Anterior cingulate cortex (tissue), 58 donors: ENCODE results near the gene TNNT2.

Source experiments
- DNase-seq, 58 donors: peaks; one replicate each; lab custom pipeline; 2025; lab: John Stamatoyannopoulos, UW

TNNT2 gene

DNA sequence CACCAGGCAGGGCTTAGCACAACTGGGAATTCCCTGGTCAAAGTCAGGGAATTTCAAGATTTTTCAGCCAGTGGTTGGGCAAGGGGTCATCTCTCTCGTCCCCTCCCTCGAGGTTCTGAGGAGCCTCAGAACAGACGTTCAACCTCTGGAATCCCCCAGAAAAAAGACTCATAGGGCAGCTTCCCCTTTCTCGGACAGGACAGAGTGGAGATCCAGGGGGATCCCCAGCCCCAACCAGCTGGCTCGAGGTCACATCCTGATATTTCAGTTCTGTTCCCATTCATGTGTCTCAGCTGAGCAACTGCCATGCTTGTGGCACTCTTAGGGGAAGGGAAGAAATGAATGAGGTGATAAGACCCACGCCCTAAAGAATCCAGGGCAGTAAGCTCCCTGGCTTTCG lies 26.6 kb upstream of the TNNT2 start:
- DNase-seq, result no peak

DNA sequence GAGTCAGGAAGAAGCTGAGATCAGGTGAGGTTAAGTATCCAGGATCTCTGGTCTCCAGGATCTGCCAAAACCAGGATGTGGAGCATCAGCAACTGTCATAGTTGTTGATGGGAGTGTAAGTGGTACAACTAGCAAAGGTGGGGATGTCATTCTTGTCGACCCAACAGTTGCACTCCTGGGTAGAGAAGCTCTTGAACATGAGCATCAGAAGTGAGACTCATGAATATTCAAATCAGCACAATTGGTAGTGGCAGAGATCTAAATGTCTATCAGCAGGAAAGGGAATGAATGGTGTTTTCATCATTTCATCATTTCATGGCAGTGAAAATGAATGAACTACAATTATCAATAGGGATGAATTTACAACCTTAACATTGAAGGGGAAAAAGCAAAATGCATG lies 25.9 kb upstream of the TNNT2 start:
- no peak for DNase-seq

DNA sequence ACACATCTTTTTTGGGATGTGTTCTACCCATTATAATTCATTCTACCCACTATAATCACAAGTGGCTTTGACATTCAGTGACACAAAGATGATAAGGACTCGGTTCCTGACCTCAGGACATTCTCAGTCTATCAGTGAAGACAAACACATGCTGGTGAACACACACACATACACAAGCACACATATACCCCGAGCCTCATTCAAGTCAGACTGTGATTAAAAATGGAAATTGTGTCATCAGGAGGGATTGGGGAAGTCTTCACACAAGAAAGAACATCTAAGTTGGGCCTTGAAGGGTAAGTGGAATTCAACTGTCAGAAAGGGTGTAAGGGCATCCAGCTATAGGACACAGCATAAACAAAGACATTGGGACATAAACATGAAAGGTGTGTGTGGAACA lies 24.2 kb upstream of the TNNT2 start:
- no peak for DNase-seq

DNA sequence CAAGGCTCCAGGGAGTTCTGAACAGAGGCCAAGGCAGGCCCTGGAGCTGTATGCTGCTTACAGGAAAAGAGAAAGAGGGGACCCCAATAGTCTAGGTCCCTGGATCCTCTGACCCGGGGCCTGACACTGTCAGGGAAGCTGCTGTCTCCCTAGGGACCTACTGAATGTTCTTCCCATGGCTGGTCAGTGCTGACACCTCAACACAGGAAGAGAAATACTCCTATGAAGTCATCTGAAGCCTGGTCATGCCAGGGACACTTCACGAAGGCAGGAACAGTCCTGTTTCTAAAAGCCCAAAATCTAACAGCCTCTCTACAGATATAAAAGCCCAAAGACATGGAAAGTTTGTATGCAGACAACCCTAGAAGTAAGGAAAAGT lies 23.4 kb upstream of the TNNT2 start:
- DNase-seq, result no peak

DNA sequence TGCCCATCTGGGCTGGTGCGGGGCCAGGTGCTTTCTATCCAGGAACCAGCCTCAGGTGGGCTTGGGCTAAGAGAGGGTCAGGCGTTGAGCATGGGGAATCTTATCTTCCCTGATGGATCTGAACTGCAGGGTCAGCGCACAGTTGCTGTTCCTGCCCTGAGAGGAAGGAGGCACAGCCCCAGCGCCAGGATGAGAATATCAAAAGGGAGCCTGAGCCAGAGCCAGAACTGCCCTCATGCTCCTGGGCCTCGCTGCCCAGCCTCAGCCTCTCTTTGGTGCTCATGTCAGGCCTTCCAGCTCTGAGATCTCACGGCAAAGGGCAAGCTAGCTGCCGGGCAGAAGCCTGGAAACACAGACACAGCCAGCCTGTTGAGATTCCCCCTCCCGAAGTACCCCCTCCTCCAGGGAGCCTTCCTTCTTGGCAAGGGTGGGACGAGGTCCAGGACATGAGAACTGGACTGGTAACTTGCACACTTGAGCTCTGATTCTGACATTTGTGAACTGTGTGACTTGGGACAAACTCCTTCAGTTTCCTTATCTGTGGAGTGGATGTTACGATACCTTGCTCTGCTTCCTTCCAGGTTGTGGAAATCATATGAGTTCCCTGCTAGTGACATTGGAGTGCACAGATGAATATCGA lies 22.9 kb upstream of the TNNT2 start:
- no peak for DNase-seq

DNA sequence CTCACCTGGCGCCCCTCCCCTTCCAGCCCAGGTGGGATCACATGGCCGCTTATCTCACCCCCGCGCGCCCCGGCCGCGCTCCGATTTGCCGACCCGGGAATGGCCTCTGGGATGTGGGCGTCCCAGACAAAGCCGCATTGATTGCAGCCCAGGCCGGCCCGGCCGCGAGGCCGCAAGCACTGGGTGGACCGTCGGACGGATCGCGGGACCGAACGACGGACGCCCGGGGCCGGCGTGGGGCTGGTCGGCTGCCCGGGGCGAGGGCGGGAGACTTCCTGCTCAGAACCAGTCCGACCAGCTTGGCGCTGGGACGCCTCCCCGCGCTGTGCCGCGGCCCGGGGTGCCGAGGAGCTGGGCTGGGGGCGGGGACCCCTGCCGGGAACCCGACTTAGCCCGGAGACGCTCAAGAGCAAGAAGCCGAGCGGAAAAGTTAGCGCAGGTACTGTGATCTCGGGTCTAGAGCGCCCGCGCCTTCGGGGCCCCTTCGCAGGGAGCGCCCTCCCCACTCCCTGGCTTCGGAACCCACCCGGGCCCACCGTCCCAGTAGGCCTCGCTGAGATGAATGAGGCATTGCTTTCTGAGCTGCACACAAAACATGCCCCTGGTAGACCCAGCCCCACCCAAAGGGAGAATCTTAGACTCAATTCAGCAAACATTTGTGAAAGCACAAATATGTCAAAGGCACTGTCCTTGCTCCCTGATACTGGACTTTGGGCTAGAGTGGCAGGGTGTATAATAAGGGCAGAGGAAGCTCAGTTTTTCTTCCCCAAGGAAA lies 22.1 kb upstream of the TNNT2 start:
- DNase-seq, result peak in 1 of 58 donors; percentile 22

DNA sequence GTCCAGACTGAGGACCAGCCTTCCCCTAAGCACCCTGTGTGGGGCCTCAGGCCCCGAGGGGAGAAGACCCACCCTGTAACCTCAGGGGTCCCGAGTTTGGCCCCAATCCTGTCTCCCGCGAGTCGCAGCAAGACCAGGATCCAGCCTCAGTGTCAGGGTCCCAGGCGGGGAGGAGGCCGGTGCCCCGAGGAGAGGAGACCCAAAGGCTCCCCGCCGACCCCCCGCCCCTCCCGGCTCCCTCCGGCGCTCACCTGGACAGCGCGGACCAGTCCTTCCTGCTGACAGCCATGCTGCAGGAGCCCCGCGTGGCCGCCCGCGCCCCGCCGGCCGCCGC lies 21.5 kb upstream of the TNNT2 start, which contains the start of gene LAD1:
LAD1 (minus strand) TSS at position 307 of the 334 bp plus-strand sequence; CDS start at position 289, 18 bp downstream.
- DNase-seq, result no peak

DNA sequence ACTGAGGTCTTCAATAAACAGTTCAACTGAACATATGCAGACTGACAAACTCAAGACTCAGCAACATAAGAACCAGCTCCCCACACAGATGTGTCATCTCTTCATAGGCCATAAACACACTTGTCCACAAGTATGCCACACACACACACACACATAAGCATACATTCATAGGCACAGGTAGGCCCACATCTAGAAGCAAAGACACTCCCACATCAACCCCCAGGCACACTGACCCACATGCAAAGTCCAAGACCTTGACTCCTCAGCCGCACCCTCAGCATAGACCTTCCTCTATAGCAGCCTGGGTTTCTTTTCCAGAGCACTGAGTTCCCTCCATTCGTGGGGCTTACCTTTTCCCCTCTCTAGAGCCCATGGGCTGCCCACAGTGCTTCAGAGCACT lies 20.2 kb upstream of the TNNT2 start:
- DNase-seq, result no peak

DNA sequence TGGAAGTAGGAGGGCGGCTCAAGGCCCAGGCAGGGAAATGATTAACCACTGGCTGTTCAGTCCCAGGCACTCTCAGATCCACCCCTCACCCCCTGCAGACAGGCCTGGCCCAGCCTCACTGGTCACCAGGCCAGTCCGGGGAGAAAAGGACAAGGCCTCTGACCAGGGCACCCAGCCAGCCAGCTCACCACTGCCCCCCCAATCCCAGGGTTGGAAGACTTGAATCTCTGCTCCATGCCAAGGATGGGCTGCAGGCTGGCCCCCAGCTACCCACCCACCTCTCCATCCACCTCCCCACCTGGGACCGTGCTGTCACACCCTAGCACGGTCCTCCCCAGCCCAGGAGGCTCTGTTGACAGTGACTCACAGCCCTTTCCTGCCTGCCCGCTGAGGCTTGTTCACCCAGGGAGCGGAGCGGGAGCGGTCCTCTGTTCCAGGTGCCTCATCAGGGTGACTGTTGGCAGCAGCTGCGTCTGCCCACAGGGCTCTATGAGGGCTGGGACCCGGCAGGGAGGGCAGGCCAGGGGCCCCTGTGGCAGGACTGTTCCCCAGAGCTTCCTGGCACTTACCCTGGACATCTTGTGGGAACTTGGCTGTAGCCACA lies 19.5 kb upstream of the TNNT2 start:
- no peak for DNase-seq

DNA sequence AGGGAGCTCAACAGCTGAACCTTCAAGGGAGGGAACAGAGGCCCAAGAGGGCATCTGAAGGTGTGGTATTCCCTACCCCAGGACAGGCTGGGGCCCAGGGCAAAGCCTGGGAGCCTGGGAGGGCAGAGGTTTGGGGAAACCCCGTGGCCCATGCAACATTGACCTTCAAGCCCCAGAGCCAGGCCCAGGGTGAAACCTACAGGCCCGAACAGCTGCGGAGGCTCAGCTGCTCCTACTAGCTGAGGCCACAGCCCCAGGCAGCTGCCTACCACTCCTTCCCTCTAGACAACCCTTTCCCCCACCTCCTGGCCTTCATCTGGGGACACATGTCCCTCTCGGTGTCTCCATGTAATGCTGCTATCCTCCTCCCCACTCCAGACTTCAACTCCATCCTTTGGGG lies 18.5 kb upstream of the TNNT2 start:
- no peak for DNase-seq

DNA sequence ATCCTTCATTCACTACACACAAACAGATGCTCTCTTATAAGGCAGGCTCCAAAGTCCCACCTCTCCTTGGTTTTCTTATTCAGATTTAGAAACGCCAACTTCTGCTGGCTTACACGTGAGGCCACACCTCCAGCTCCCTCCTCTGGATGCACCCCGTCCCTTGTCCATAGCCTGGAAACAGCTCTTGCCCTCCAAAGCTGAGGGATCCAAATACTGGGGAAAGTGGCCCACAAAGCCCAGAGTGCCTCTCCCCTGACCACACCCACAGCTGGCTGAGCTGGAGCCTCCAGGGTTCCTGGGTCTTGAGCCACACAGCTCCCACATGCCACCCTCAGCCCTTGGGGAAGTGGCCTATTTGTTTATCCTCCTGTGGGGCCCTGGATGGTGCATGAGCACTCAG lies 17.1 kb upstream of the TNNT2 start:
- no peak for DNase-seq

DNA sequence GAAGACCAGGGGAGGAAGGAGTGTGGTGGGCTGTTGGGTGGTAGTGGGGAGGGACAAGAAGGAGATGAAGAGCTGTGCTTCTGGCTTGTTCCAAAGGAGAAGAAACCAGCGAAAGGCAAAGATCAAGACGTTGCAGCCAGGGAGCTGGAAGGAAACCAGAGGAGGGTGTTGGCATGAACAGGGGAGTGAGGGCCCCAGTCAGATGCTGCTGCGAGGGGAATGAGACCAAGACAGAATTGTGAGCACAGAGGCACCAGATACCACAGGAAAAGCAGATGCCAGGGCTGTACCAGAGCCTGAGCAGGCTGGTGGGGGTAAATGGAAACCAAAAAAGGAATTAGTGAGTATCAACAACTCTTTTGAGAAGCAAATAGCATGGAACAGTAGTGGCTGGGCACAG lies 15.6 kb upstream of the TNNT2 start:
- DNase-seq, result no peak

DNA sequence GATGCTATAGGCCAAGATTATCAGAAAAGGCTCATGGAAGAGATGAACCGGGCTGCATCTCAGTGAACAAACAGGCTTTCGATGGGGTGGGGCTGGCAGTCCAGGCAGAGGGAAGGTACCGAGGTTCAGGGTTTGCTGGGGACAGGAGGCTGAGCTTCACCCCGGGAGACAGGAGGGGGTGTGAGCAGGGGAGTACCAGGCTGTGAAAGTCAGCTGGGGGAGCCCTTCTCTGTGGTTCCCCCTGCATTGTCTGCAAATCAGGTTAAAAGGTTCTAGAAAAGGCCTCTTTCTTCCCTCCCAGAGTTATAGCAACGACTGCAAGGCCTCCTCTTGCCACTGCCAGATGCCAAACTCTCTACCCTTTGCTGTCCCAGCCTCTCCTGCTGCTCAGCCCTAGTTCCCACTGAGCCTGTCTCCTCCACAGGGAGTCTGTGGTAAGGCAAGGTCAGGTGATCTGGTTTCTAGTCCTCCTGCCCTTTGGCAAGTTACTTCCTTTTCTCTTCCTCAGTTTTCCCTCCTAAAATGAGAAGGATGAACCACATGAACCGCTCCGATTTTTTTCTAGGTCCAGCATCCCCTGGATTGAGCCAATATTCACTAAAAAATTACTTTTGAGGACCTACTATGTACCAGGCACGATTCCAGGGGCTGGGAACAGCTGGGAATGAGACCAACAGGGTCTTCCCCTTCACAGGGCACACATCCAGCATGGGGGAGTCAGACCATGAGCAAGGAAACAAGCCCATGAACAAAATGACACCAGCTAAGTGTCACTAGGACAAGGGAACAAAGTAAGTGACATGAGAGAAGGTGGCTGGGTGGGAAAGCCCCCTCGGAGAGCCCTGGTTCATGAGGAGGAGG lies 14.4 kb upstream of the TNNT2 start:
- no peak for DNase-seq

DNA sequence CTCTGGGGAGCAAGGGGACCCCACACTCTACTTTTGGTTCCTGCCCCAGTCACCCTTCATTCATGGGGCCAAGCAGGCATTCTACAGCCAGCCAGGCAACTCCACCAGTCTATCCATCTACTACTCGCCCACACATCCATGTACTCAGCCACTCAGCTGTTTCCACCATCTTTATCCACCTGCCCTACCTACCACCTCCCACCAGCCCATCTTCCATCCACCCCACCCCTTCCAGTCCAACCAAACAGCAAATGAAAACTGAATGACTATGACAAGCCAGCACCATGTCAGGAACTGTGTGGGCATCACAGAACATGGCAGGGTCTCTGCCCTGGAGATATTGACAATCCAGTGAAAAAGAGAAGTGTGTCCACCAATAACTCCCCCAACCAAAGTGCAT lies 13.7 kb upstream of the TNNT2 start:
- DNase-seq, result no peak

DNA sequence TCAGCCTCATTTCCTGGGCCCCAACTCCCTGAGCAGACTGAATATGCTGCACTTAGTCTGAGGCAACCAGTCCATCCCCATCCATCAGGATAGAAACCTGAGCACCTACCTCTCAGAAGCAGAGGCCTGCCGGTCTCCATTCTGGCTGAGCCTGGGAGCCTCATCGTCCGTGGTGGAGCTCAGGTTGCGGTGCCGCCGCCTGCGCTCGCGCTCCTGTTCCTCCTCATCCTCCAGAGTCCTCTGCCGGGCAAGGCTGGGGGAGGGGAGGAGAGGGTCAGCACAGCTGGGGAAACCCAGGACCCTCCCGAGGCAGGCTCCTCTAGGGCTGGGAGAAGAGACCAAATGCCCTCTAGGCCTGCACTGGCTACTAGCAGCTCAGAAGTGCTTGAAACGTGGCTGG lies 11.6 kb upstream of the TNNT2 start:
- no peak for DNase-seq

DNA sequence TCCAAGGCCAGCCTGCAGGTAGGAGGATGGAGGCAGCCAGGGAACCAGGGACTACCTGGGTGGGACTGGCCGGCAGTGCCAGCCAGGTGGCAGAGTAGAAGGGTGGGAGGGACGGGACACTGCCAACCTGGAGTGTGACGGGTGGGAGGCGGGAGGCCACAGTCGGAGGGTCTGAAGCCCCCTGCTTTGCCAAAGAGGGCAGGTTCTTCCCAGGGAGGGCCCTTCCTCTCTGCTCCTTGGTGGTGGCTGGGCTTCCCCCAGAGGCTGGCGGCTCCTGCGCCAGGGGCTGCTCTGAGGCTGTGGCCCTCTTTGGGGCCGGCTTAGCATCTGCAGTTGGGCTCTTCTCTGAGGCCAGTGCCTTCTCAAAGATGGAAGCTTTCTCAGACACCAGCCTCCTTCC lies 8.7 kb upstream of the TNNT2 start:
- DNase-seq, result no peak

DNA sequence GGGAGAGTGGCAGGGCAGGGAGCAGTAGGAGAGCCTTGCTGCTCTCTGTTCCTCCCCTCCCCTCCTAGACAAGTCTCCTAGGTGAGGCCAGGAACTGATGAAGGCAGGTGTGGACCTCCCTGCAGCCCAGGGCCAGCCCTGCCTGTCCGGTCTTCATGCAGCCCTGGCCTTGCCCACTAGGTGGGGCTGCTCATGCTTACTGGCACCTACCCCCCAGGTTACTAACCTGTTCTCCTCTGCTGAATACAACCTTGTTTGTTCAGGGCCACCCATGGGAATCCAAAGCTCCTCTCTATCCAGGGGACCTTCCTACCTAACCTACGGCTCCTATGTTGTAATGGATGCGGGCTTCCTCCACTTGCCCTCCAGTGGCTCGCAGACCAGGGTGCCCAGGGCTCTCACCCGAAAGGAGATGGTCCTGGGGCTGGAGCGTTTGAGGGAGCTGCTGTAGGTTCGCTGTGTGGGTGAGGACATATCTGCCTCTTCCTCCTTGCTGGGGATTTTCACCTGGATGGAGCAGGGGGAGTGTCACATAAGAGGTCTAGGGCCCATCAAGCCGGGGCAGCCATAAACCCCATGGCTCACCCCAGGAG lies 7.9 kb upstream of the TNNT2 start:
- DNase-seq, result peak in 9 of 58 donors; percentile 2 to 23 (median 14)

DNA sequence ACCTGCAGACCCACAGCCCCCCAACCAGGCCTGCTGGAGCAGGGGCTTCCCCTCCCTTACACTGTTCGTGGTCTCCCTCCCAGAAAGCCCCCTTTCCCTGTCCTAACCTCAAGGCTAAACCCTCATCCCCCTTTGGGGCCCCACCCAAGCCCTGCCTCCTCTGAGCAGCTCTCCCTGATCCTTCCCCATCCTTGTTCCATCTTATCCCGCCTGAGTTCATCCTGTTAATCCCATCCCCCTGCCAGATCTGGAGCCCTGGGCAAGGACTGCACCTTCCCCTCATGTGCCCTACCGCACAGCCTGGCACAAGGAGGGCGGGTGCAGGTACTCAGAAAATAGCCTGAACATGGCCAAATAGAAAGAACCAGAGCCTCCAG lies 6.9 kb upstream of the TNNT2 start:
- DNase-seq, result no peak

DNA sequence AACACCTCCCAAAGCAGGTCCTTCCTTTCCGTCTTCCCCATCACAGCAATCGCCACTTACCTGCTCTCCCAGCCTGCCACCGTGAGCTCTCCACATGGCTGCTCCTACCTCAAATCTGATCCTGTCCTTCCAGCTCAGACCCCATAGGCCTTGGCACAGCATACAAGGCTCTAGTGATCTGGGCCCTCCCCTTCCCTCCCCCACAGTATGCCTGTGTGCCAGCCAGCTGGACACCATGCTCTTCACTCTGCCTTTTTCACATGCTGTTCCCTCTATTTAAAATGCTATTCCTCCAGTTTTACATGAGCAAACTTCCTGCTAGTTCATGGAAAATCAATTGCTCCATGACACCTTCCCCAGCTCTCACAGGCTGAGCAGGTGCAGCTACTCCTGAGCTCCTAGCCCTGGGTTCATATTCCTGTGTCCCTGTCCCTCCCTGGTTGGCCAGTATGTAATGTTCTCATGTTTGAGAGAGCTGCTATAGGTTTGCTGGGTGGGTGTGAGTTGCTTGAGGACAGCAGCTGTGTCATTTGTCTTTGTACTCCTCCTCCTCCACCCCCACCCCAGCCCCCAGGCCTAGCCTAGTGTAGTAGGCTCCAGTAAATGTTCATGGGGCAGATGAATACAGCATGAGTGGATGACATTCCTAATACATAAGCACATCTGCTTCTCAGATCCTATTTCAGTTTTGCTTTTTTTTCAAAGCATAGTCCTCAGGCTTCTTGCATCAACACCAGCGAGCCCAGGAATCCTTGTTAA lies 6.3 kb upstream of the TNNT2 start:
- peak in 2 of 58 donors; percentile 11 to 15 for DNase-seq

DNA sequence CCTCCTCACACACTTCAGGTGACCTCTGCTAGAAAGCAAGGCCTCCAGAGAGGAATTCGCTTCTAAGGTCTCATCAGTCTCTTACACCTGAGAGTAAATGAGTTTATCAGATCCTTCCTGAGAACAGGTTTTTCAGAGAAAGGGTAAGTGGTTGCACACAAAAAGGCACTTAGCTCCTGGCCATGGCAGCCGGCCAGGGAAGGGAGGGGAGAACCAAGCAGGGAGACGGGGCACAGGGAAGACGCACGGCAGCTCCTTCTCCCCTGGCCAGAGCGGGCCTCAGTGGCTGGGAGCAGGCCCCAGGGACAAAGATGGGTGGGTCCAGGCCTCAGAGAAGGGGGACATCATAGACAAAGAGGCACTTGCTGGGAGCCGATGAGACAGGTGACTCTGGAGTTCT lies 3.6 kb upstream of the TNNT2 start:
- no peak for DNase-seq
